HG03135 (cell line): Measurements from ENCODE around the gene MEIS2.

Experiments used
- ATAC-seq: cut with Tn5 transposase; IDR thresholded peaks from one replicate; pipeline ENCODE4 v1.9.1; 2021; ENCODE audit warnings: mild to moderate bottlenecking, moderate library complexity; ENCODE audit not compliant: unreplicated experiment

MEIS2 gene

GRCh38 chr15:37041836-37042235, 58.5 kb downstream of the MEIS2 start:
- no peak for ATAC-seq

- ATAC-seq: no peak
Observed at GRCh38 chr15:37041042-37041441, 59.3 kb downstream of the MEIS2 start.

- no peak for ATAC-seq
Observed at GRCh38 chr15:37040072-37040742, 60.1 kb downstream of the MEIS2 start.

GRCh38 chr15:37038716-37039106, 61.6 kb downstream of the MEIS2 start:
- no peak for ATAC-seq

- ATAC-seq: no peak
Observed at GRCh38 chr15:37037850-37038715, 62.3 kb downstream of the MEIS2 start.

- no peak for ATAC-seq
Observed at GRCh38 chr15:37037071-37037655, 63.2 kb downstream of the MEIS2 start.

- no peak for ATAC-seq
Observed at GRCh38 chr15:37034835-37035748, 65.3 kb downstream of the MEIS2 start.

GRCh38 chr15:37034392-37034791, 66.0 kb downstream of the MEIS2 start:
- ATAC-seq: no peak

- no peak for ATAC-seq
Observed at GRCh38 chr15:37032091-37032775, 68.1 kb downstream of the MEIS2 start.

- no peak for ATAC-seq
Observed at GRCh38 chr15:37031198-37031597, 69.2 kb downstream of the MEIS2 start.

- no peak for ATAC-seq
Observed at GRCh38 chr15:37028625-37029296, 71.6 kb downstream of the MEIS2 start.

- ATAC-seq: no peak
Observed at GRCh38 chr15:37020852-37021251, 79.5 kb downstream of the MEIS2 start.

- no peak for ATAC-seq
Observed at GRCh38 chr15:37019479-37020433, 80.6 kb downstream of the MEIS2 start.

GRCh38 chr15:37017031-37017625, 83.2 kb downstream of the MEIS2 start:
- ATAC-seq: no peak

- no peak for ATAC-seq
Observed at GRCh38 chr15:37016231-37016630, 84.1 kb downstream of the MEIS2 start.

- no peak for ATAC-seq
Observed at GRCh38 chr15:37015451-37015850, 84.9 kb downstream of the MEIS2 start.

GRCh38 chr15:37015035-37015434, 85.3 kb downstream of the MEIS2 start:
- no peak for ATAC-seq

- no peak for ATAC-seq
Observed at GRCh38 chr15:37014566-37014965, 85.8 kb downstream of the MEIS2 start.
